ENCODE measurements around the gene QRICH1. TPM values are rescaled to one million over a fixed set of nuclear protein-coding genes. Genes with fewer than 3 reads are reported as not detected.

QRICH1 gene
- total RNA-seq, 4 donors from 2014 or later = 69.0 to 140 (median 104) TPM

DNA sequence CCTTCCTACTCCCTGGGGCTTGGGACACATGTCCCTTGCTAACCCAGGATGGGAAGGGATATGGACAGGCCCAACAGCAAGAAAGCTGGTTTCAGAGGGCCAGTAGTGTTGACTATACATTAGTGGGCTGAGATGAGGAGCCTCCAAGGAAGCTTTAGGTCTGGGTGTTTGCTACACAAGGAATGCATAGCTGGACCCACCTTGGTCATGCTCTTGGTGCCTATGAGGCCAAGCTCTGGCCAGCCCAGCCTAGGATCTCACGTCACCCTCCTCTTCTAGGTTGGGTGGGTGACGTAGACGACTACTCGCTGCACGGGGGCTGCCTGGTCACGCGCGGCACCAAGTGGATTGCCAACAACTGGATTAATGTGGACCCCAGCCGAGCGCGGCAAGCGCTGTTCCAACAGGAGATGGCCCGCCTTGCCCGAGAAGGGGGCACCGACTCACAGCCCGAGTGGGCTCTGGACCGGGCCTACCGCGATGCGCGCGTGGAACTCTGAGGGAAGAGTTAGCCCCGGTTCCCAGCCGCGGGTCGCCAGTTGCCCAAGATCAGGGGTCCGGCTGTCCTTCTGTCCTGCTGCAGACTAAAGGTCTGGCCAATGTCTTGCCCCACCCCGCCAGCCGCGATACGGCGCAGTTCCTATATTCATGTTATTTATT lies 87.3 kb downstream of the QRICH1 start:
- Histone ChIP-seq H3K9me3 (no peaks in the 10 kb centered on the region), H3K4me1 (no peaks in the 10 kb centered on the region), H3K4me3 (peak overlapping the region; percentile 55 to 80), H3K36me3 (no peaks in the 10 kb centered on the region), H3K27ac (peak overlapping the region; percentile 92 to 99), H3K27me3 (no peaks in the 10 kb centered on the region)
- peak; percentile 65 to 70 for DNase-seq
- intact Hi-C loops (cut with DNase I; ENCODE audit: low total_unique reads) = no loop called here
- TF ChIP-seq, protein P1, sequence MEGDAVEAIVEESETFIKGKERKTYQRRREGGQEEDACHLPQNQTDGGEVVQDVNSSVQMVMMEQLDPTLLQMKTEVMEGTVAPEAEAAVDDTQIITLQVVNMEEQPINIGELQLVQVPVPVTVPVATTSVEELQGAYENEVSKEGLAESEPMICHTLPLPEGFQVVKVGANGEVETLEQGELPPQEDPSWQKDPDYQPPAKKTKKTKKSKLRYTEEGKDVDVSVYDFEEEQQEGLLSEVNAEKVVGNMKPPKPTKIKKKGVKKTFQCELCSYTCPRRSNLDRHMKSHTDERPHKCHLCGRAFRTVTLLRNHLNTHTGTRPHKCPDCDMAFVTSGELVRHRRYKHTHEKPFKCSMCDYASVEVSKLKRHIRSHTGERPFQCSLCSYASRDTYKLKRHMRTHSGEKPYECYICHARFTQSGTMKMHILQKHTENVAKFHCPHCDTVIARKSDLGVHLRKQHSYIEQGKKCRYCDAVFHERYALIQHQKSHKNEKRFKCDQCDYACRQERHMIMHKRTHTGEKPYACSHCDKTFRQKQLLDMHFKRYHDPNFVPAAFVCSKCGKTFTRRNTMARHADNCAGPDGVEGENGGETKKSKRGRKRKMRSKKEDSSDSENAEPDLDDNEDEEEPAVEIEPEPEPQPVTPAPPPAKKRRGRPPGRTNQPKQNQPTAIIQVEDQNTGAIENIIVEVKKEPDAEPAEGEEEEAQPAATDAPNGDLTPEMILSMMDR (IDR thresholded peaks at IDR 0.05) = peak in 1 of 4 experiments; percentile 1
- TF ChIP-seq POLR2A (IDR thresholded peaks at IDR 0.05) = no peak

DNA sequence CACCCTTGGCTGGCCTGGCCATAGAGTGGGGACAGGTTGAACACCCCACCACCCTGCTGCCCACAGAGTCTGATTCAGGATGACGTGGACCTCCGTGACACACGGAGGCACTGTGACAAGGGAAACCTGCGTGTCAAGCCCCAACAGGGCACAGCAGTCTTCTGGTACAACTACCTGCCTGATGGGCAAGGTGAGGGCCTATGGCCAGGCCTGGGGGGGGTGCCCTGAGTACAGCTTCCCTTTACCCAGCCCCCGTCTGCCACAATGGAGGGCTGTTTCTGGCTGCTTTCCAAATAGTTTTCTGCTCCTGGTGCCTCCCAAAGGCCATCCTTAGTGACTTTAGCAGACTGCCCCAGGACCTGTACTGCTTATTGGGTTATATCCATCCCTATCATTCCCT lies 87.9 kb downstream of the QRICH1 start:
- TF ChIP-seq, protein P1 (IDR thresholded peaks at IDR 0.05) = no peak
- TF ChIP-seq POLR2A (IDR thresholded peaks at IDR 0.05) = no peak
- peak overlapping the region; percentile 92 to 99 for H3K27ac ChIP-seq
- intact Hi-C loops (cut with DNase I; ENCODE audit: low total_unique reads) = no loop called here
- H3K4me3 ChIP-seq = no peak overlapping the region
- no peaks in the 10 kb centered on the region for H3K9me3 ChIP-seq
- H3K36me3 ChIP-seq = no peaks in the 10 kb centered on the region
- H3K4me1 ChIP-seq = no peaks in the 10 kb centered on the region
- H3K27me3 ChIP-seq = no peaks in the 10 kb centered on the region
- peak in 1 of 2 donors; percentile 53 for DNase-seq

DNA sequence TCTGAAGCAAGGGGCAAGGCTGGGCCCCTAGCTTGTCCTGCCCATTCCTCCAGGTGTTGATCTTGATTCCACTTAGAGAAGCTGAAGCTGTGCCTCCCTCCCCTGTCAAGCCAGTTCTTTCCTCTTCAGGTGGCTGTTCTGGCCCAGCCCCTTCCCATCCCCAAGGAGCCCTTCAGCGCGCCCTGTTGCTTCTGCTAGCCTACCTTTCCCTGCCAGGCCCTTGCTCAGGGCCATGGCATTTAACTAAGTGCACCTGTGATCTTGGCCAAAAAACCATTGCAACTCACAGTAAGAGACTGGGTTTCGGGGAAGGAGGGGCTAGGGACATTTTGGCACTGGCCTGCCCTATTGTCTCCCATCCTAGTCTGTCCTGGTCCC lies 88.6 kb downstream of the QRICH1 start:
- intact Hi-C loops (cut with DNase I; ENCODE audit: low total_unique reads) = no loop called here
- no peaks in the 10 kb centered on the region for H3K9me3 ChIP-seq
- H3K4me1 ChIP-seq = no peaks in the 10 kb centered on the region
- no peak overlapping the region for H3K4me3 ChIP-seq
- H3K36me3 ChIP-seq = no peaks in the 10 kb centered on the region
- no peak overlapping the region for H3K27ac ChIP-seq
- H3K27me3 ChIP-seq = no peaks in the 10 kb centered on the region
- TF ChIP-seq, protein P1 (IDR thresholded peaks at IDR 0.05) = no peak
- no peak for TF ChIP-seq POLR2A (IDR thresholded peaks at IDR 0.05)
- DNase-seq = no peak

DNA sequence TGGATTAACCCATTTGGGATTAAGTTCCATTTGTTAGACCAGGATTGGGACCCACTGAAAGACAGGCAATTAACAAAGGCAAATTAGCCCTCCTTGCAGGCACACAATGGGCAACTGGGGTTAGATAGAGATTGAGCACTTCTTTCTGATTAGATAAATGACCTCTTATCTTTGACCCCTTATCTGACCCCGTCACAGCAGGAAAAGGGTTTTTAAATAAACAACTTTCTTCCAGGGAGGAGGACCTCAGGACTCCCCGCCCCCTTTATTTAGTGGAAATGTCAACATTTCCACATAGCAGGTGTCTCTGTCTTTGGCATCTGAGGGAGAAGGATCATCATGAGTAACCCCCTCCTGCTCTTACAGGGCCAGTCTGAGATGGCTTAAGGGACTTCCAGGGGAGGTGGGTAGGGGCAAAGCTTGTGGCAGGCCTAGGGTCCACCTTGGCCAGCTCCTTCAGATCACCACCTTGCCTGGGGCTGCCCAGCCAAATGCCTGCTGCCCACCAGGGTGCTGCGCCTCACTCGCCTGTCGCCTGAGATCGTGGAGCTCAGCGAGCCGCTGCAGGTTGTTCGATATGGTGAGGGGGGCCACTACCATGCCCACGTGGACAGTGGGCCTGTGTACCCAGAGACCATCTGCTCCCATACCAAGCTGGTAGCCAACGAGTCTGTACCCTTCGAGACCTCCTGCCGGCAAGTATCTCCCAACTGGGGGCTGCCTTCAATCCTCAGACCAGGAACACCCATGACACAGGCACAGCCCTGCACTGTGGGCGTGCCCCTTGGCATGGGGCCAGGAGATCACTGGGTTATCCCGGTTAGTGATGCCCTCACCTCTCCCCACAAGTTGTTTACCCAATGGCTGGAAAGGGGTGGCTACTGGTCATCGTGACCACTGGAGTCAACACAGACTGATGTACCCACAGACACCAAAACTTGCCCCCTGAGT lies 89.2 kb downstream of the QRICH1 start:
- Histone ChIP-seq H3K4me1 (no peaks in the 10 kb centered on the region), H3K27me3 (no peaks in the 10 kb centered on the region), H3K4me3 (no peak overlapping the region), H3K27ac (no peak overlapping the region), H3K36me3 (no peaks in the 10 kb centered on the region), H3K9me3 (no peaks in the 10 kb centered on the region)
- intact Hi-C loops (cut with DNase I; ENCODE audit: low total_unique reads) = no loop called here
- TF ChIP-seq POLR2A (IDR thresholded peaks at IDR 0.05) = no peak
- TF ChIP-seq, protein P1 (IDR thresholded peaks at IDR 0.05) = no peak
- no peak for DNase-seq

DNA sequence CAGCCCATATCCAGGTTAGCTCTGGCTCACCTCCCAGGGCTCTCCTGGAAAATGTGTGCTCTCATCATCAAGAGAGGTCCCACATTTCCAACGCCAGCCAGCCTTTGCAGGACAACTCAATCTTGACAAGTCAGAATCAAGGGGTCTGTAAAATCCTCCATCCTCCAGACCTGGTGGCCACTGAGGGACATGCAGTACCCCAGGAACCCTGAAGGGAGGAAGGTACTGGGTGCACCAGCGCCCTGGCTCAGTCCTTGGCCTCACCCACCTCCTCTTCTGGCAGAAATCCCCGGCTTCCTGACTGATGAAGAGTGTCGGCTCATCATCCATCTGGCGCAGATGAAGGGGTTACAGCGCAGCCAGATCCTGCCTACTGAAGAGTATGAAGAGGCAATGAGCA lies 92.7 kb downstream of the QRICH1 start:
- DNase-seq = no peak
- Histone ChIP-seq H3K36me3 (no peaks in the 10 kb centered on the region), H3K27ac (no peak overlapping the region), H3K9me3 (no peaks in the 10 kb centered on the region), H3K27me3 (no peaks in the 10 kb centered on the region), H3K4me3 (no peak overlapping the region), H3K4me1 (peaks cover 0 to 6% of the 10 kb centered on the region in 2 donors)
- TF ChIP-seq, protein P1 (IDR thresholded peaks at IDR 0.05) = no peak
- TF ChIP-seq POLR2A (IDR thresholded peaks at IDR 0.05) = no peak
- intact Hi-C loops (cut with DNase I; ENCODE audit: low total_unique reads) = no loop called here

All from uterus (tissue), 4 donors.